GM23338 (cell line): ENCODE measurements around the gene DIPK1A. TPM values are rescaled to one million over a fixed set of nuclear protein-coding genes. Genes with fewer than 3 reads are reported as not detected.

Experiments
- ATAC-seq: fragments of 200-7000 bp; cut with Tn5 transposase; 3 replicates; pipeline ENCODE4 v1.9.1; 2020
- DNase-seq: peaks from one replicate; pipeline ENCODE4 v3.0.0-alpha.2; 2015; ENCODE audit warnings: low spot score
- H2AFZ ChIP-seq: fragments of 200-600 bp; sonication (generic); 2 replicates; pipeline ENCODE4 v1.8.0; 2016; ENCODE audit warnings: antibody characterized with exemption, mild to moderate bottlenecking, moderate library complexity
- H3F3A ChIP-seq: fragments of 200-600 bp; sonication (generic); replicated peaks from 2 replicates; pipeline ENCODE4 v1.8.0; 2017; ENCODE audit warnings: antibody characterized with exemption, mixed run types, low read depth
- H3K27ac ChIP-seq: fragments of 200-600 bp; sonication (generic); 2 replicates; pipeline ENCODE4 v1.6.1; 2016; ENCODE audit warnings: low read depth
- H3K27me3 ChIP-seq: fragments of 200-600 bp; sonication (generic); 2 replicates; pipeline ENCODE4 v1.8.0; 2016; ENCODE audit warnings: mild to moderate bottlenecking, mixed run types, moderate library complexity; ENCODE audit not compliant: insufficient read depth
- H3K36me3 ChIP-seq: fragments of 200-600 bp; sonication (generic); 2 replicates; pipeline ENCODE4 v1.8.0; 2016; ENCODE audit warnings: mild to moderate bottlenecking; ENCODE audit not compliant: insufficient read depth
- H3K4me1 ChIP-seq: fragments of 200-600 bp; sonication (generic); 2 replicates; pipeline ENCODE4 v1.8.0; 2016; ENCODE audit warnings: mild to moderate bottlenecking, moderate library complexity; ENCODE audit not compliant: insufficient read depth
- H3K4me2 ChIP-seq: fragments of 200-600 bp; sonication (generic); 2 replicates; pipeline ENCODE4 v1.7.1; 2017; ENCODE audit warnings: mixed run types
- H3K4me3 ChIP-seq: fragments of 200-600 bp; sonication (generic); 2 replicates; pipeline ENCODE4 v1.6.1; 2016; ENCODE audit warnings: mixed run types
- H3K79me2 ChIP-seq: fragments of 200-600 bp; sonication (generic); replicated peaks from 2 replicates; pipeline ENCODE4 v1.8.0; 2017; ENCODE audit warnings: mild to moderate bottlenecking; ENCODE audit not compliant: insufficient read depth
- H3K9me2 ChIP-seq: fragments of 200-600 bp; sonication (generic); 2 replicates; pipeline ENCODE4 v1.8.0; 2017; ENCODE audit not compliant: insufficient read depth
- H4K20me1 ChIP-seq: fragments of 200-600 bp; sonication (generic); replicated peaks from 2 replicates; pipeline ENCODE4 v1.8.0; 2017; ENCODE audit warnings: mild to moderate bottlenecking; ENCODE audit not compliant: insufficient read depth
- H3K27ac Mint-ChIP-seq: 2 replicates; pipeline ENCODE4 v1.8.0; 2020; ENCODE audit warnings: inconsistent platforms, mild to moderate bottlenecking, moderate library complexity, mixed read lengths
- H3K27me3 Mint-ChIP-seq: 3 replicates; pipeline ENCODE4 v1.8.0; 2022; ENCODE audit warnings: low read depth, mild to moderate bottlenecking, moderate library complexity, mixed read lengths, inconsistent platforms; ENCODE audit not compliant: insufficient read depth, poor library complexity
- H3K36me3 Mint-ChIP-seq: 3 replicates; pipeline ENCODE4 v1.8.0; 2021; ENCODE audit warnings: low read depth, mild to moderate bottlenecking, inconsistent platforms, moderate library complexity, mixed read lengths
- H3K4me1 Mint-ChIP-seq: 3 replicates; pipeline ENCODE4 v1.8.0; 2020; ENCODE audit warnings: mild to moderate bottlenecking, inconsistent platforms, mixed read lengths
- H3K4me3 Mint-ChIP-seq: 3 replicates; pipeline ENCODE4 v1.8.0; 2021; ENCODE audit warnings: moderate library complexity, mild to moderate bottlenecking, inconsistent platforms, mixed read lengths
- H3K9me3 Mint-ChIP-seq: 3 replicates; pipeline ENCODE4 v1.8.0; 2020; ENCODE audit warnings: moderate library complexity, mild to moderate bottlenecking, inconsistent platforms, mixed read lengths
- CREB1 ChIP-seq: fragments of 250-450 bp; sonication (Bioruptor Pico); IDR thresholded peaks from 2 replicates; pipeline ENCODE4 v1.5.0; 2020; ENCODE audit warnings: low read depth, mild to moderate bottlenecking, moderate library complexity
- EZH2 ChIP-seq: fragments of 200-600 bp; sonication (generic); IDR thresholded peaks from one replicate; pipeline ENCODE4 v1.8.0; 2017; ENCODE audit warnings: antibody characterized with exemption, mild to moderate bottlenecking, low read depth; ENCODE audit not compliant: unreplicated experiment
- EZH2phosphoT487 ChIP-seq: fragments of 200-600 bp; sonication (generic); IDR thresholded peaks from one replicate; pipeline ENCODE4 v1.8.1; 2018; ENCODE audit warnings: antibody characterized with exemption; ENCODE audit not compliant: unreplicated experiment
- JUNB ChIP-seq: IDR thresholded peaks from one replicate; pipeline ENCODE4 v1.6.1; 2016; ENCODE audit warnings: antibody characterized with exemption; ENCODE audit not compliant: unreplicated experiment
- NANOG ChIP-seq: IDR thresholded peaks from 2 replicates; pipeline ENCODE4 v1.6.1; 2016; ENCODE audit warnings: antibody characterized with exemption, borderline replicate concordance
- POLR2AphosphoS5 ChIP-seq: IDR thresholded peaks from 2 replicates; pipeline ENCODE4 v1.6.1; 2016; ENCODE audit warnings: antibody characterized with exemption, low read depth
- REST ChIP-seq: IDR thresholded peaks from one replicate; pipeline ENCODE4 v1.6.1; 2018; ENCODE audit warnings: antibody characterized with exemption; ENCODE audit not compliant: unreplicated experiment
- STAT1 ChIP-seq: IDR thresholded peaks from one replicate; pipeline ENCODE4 v1.6.1; 2016; ENCODE audit warnings: antibody characterized with exemption; ENCODE audit not compliant: unreplicated experiment
- ZNF114 ChIP-seq: fragments of 250-450 bp; sonication (Bioruptor Pico); IDR thresholded peaks from 2 replicates; pipeline ENCODE4 v1.5.0; 2020; ENCODE audit warnings: mild to moderate bottlenecking, moderate library complexity
- ZNF331 ChIP-seq: fragments of 250-450 bp; sonication (Bioruptor Pico); IDR thresholded peaks from 2 replicates; pipeline ENCODE4 v1.5.0; 2020; ENCODE audit warnings: low read depth, mild to moderate bottlenecking, moderate library complexity
- polyA plus RNA-seq: library from polyadenylated mRNA; unstranded; fragments of >200 nt; fragmentation: Nextera tagmentation; extraction: Ambion mirVana; gene quantifications from 2 replicates; pipeline ENCODE4 v1.2.1, GENCODE V29; 2016
- total RNA-seq: library from RNA; depleted of rRNA; stranded (reverse); fragments of >200 nt; shearing (Covaris generic); gene quantifications from 2 replicates; pipeline ENCODE4 v1.2.3, GENCODE V29; 2014
- TF ChIP-seq, protein P1 (sequence below), 2 experiments: fragments of 200-600 bp in 1 of 2; sonication (generic) in 1 of 2; conservative IDR thresholded peaks; 2 replicates each; pipeline versions ENCODE4 v1.5.1 to v1.6.1; 2016 to 2017; ENCODE audit warnings: antibody characterized with exemption in 2 of 2, low read depth in 2 of 2, mild to moderate bottlenecking in 2 of 2, moderate library complexity in 1 of 2
- TF ChIP-seq, protein P2 (sequence below): IDR thresholded peaks from 2 replicates; pipeline ENCODE4 v1.6.1; 2016; ENCODE audit warnings: antibody characterized with exemption
- TF ChIP-seq, protein P3 (sequence below): fragments of 250-450 bp; sonication (Bioruptor Pico); IDR thresholded peaks from 2 replicates; pipeline ENCODE4 v1.5.0; 2020; ENCODE audit warnings: mild to moderate bottlenecking, moderate library complexity

DIPK1A gene
- total and polyA plus RNA-seq, 2 experiments from 2014 or later, result 4.8 to 6.1 TPM

- ATAC-seq (no peak), DNase-seq (no peak)
- TF ChIP-seq, protein P1, sequence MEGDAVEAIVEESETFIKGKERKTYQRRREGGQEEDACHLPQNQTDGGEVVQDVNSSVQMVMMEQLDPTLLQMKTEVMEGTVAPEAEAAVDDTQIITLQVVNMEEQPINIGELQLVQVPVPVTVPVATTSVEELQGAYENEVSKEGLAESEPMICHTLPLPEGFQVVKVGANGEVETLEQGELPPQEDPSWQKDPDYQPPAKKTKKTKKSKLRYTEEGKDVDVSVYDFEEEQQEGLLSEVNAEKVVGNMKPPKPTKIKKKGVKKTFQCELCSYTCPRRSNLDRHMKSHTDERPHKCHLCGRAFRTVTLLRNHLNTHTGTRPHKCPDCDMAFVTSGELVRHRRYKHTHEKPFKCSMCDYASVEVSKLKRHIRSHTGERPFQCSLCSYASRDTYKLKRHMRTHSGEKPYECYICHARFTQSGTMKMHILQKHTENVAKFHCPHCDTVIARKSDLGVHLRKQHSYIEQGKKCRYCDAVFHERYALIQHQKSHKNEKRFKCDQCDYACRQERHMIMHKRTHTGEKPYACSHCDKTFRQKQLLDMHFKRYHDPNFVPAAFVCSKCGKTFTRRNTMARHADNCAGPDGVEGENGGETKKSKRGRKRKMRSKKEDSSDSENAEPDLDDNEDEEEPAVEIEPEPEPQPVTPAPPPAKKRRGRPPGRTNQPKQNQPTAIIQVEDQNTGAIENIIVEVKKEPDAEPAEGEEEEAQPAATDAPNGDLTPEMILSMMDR (conservative IDR thresholded peaks at IDR 0.05; ENCODE audit: low read depth in 2 of 2), result no peak
- no peak for TF ChIP-seq NANOG
- no peak for TF ChIP-seq JUNB
- TF ChIP-seq STAT1, result no peak
- TF ChIP-seq, protein P2, sequence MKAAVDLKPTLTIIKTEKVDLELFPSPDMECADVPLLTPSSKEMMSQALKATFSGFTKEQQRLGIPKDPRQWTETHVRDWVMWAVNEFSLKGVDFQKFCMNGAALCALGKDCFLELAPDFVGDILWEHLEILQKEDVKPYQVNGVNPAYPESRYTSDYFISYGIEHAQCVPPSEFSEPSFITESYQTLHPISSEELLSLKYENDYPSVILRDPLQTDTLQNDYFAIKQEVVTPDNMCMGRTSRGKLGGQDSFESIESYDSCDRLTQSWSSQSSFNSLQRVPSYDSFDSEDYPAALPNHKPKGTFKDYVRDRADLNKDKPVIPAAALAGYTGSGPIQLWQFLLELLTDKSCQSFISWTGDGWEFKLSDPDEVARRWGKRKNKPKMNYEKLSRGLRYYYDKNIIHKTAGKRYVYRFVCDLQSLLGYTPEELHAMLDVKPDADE, result no peak
- no peak for TF ChIP-seq ZNF331
- TF ChIP-seq, protein P3, sequence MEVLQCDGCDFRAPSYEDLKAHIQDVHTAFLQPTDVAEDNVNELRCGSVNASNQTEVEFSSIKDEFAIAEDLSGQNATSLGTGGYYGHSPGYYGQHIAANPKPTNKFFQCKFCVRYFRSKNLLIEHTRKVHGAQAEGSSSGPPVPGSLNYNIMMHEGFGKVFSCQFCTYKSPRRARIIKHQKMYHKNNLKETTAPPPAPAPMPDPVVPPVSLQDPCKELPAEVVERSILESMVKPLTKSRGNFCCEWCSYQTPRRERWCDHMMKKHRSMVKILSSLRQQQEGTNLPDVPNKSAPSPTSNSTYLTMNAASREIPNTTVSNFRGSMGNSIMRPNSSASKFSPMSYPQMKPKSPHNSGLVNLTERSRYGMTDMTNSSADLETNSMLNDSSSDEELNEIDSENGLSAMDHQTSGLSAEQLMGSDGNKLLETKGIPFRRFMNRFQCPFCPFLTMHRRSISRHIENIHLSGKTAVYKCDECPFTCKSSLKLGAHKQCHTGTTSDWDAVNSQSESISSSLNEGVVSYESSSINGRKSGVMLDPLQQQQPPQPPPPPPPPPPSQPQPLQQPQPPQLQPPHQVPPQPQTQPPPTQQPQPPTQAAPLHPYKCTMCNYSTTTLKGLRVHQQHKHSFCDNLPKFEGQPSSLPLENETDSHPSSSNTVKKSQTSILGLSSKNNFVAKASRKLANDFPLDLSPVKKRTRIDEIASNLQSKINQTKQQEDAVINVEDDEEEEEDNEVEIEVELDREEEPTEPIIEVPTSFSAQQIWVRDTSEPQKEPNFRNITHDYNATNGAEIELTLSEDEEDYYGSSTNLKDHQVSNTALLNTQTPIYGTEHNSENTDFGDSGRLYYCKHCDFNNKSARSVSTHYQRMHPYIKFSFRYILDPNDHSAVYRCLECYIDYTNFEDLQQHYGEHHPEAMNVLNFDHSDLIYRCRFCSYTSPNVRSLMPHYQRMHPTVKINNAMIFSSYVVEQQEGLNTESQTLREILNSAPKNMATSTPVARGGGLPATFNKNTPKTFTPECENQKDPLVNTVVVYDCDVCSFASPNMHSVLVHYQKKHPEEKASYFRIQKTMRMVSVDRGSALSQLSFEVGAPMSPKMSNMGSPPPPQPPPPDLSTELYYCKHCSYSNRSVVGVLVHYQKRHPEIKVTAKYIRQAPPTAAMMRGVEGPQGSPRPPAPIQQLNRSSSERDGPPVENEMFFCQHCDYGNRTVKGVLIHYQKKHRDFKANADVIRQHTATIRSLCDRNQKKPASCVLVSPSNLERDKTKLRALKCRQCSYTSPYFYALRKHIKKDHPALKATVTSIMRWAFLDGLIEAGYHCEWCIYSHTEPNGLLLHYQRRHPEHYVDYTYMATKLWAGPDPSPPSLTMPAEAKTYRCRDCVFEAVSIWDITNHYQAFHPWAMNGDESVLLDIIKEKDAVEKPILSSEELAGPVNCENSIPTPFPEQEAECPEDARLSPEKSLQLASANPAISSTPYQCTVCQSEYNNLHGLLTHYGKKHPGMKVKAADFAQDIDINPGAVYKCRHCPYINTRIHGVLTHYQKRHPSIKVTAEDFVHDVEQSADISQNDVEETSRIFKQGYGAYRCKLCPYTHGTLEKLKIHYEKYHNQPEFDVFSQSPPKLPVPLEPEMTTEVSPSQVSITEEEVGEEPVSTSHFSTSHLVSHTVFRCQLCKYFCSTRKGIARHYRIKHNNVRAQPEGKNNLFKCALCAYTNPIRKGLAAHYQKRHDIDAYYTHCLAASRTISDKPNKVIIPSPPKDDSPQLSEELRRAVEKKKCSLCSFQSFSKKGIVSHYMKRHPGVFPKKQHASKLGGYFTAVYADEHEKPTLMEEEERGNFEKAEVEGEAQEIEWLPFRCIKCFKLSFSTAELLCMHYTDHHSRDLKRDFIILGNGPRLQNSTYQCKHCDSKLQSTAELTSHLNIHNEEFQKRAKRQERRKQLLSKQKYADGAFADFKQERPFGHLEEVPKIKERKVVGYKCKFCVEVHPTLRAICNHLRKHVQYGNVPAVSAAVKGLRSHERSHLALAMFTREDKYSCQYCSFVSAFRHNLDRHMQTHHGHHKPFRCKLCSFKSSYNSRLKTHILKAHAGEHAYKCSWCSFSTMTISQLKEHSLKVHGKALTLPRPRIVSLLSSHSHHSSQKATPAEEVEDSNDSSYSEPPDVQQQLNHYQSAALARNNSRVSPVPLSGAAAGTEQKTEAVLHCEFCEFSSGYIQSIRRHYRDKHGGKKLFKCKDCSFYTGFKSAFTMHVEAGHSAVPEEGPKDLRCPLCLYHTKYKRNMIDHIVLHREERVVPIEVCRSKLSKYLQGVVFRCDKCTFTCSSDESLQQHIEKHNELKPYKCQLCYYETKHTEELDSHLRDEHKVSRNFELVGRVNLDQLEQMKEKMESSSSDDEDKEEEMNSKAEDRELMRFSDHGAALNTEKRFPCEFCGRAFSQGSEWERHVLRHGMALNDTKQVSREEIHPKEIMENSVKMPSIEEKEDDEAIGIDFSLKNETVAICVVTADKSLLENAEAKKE, result no peak
- no peak for TF ChIP-seq EZH2phosphoT487
- no peak for TF ChIP-seq POLR2AphosphoS5
- no peak for TF ChIP-seq CREB1 (CRISPR knock-in tag)
- TF ChIP-seq ZNF114 (CRISPR knock-in tag), result no peak
- TF ChIP-seq EZH2, result no peak
- TF ChIP-seq REST, result no peak
- no peaks in the 10 kb centered on the region for H3K36me3 ChIP-seq
- no peak overlapping the region for H3K4me3 ChIP-seq
- Mint-ChIP-seq H3K4me1 (no peaks in the 10 kb centered on the region; the same call in 2 of the 3 replicates), H3K27ac (no peak overlapping the region), H3K27me3 (no peaks in the 10 kb centered on the region), H3K36me3 (no peaks in the 10 kb centered on the region), H3K9me3 (no peaks in the 10 kb centered on the region), H3K4me3 (no peak overlapping the region)
- H3K4me1 ChIP-seq, result no peaks in the 10 kb centered on the region
- H3K9me2 ChIP-seq, result no peaks in the 10 kb centered on the region
- no peak overlapping the region for H3K4me2 ChIP-seq
- H3F3A ChIP-seq, result no peaks in the 10 kb centered on the region
- H3K27me3 ChIP-seq, result no peaks in the 10 kb centered on the region
- H4K20me1 ChIP-seq, result no peaks in the 10 kb centered on the region
- H3K79me2 ChIP-seq, result no peaks in the 10 kb centered on the region
- no peak overlapping the region for H2AFZ ChIP-seq
- no peak overlapping the region for H3K27ac ChIP-seq
Observed at GRCh38 chr1:92822879-92823278, 138.4 kb downstream of the DIPK1A start.
